Measurements from ENCODE around the gene QRFPR. TPM values are rescaled to one million over a fixed set of nuclear protein-coding genes. Genes with fewer than 3 reads are reported as not detected.

Gene QRFPR
- total RNA-seq (not detected), polyA plus RNA-seq (not detected)

- Histone ChIP-seq H3K4me3 (ENCODE audit: low read depth in 1 of 3, low read length in 3 of 3) (no peak within 1 kb of the TSS), H3K27ac (ENCODE audit: low read depth in 1 of 2, low read length in 2 of 2) (no peak within 1 kb of the TSS), H3K4me1 (ENCODE audit: control insufficient read depth in 4 of 4, insufficient read depth in 4 of 4, low read length in 3 of 4) (peaks cover 0 to 7% (median 5%) of the 10 kb centered on the region in 4 donors), H3K27me3 (ENCODE audit: control insufficient read depth in 4 of 4, insufficient read depth in 4 of 4, low read length in 3 of 4) (peaks cover 0 to 10% (median 7%) of the 10 kb centered on the region in 4 donors), H3K9ac (ENCODE audit: low read depth in 1 of 2, low read length in 2 of 2) (no peak within 1 kb of the TSS), H3K9me3 (ENCODE audit: control insufficient read depth in 4 of 4, low read length in 3 of 4) (peaks cover 0 to 2% (median 0%) of the 10 kb centered on the region in 4 donors), H3K36me3 (ENCODE audit: control insufficient read depth in 4 of 4, insufficient read depth in 3 of 4, low read depth in 1 of 4, low read length in 3 of 4) (no peaks in the 10 kb centered on the region)
- 10% methylated on average over 35 of the region's 35 CpGs for WGBS
- TF ChIP-seq RAD21 (IDR thresholded peaks at IDR 0.05) (no peak), HNF4G (IDR thresholded peaks at IDR 0.05) (no peak), RXRA (IDR thresholded peaks at IDR 0.05) (no peak), TAF1 (conservative IDR thresholded peaks at IDR 0.05) (no peak), YY1 (IDR thresholded peaks at IDR 0.05) (no peak), GABPA (IDR thresholded peaks at IDR 0.05 in 1 of 2, conservative IDR thresholded peaks at IDR 0.05 in 1 of 2) (no peak), MAX (IDR thresholded peaks at IDR 0.05) (no peak), EGR1 (IDR thresholded peaks at IDR 0.05; ENCODE audit: low read depth in 2 of 2) (no peak), FOXA2 (IDR thresholded peaks at IDR 0.05) (no peak), HNF4A (conservative IDR thresholded peaks at IDR 0.05) (no peak), SP1 (IDR thresholded peaks at IDR 0.05) (no peak), JUND (IDR thresholded peaks at IDR 0.05) (no peak), NR2F2 (IDR thresholded peaks at IDR 0.05) (no peak), FOXA1 (IDR thresholded peaks at IDR 0.05) (no peak), CTCF (IDR thresholded peaks at IDR 0.05; ENCODE audit: low read depth, low read length, missing input control) (no peak)
- TF ChIP-seq, protein P1, sequence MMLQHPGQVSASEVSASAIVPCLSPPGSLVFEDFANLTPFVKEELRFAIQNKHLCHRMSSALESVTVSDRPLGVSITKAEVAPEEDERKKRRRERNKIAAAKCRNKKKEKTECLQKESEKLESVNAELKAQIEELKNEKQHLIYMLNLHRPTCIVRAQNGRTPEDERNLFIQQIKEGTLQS (IDR thresholded peaks at IDR 0.05): no peak
- TF ChIP-seq, protein P2, sequence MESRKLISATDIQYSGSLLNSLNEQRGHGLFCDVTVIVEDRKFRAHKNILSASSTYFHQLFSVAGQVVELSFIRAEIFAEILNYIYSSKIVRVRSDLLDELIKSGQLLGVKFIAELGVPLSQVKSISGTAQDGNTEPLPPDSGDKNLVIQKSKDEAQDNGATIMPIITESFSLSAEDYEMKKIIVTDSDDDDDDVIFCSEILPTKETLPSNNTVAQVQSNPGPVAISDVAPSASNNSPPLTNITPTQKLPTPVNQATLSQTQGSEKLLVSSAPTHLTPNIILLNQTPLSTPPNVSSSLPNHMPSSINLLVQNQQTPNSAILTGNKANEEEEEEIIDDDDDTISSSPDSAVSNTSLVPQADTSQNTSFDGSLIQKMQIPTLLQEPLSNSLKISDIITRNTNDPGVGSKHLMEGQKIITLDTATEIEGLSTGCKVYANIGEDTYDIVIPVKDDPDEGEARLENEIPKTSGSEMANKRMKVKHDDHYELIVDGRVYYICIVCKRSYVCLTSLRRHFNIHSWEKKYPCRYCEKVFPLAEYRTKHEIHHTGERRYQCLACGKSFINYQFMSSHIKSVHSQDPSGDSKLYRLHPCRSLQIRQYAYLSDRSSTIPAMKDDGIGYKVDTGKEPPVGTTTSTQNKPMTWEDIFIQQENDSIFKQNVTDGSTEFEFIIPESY (IDR thresholded peaks at IDR 0.05): no peak
- TF ChIP-seq, protein P3, sequence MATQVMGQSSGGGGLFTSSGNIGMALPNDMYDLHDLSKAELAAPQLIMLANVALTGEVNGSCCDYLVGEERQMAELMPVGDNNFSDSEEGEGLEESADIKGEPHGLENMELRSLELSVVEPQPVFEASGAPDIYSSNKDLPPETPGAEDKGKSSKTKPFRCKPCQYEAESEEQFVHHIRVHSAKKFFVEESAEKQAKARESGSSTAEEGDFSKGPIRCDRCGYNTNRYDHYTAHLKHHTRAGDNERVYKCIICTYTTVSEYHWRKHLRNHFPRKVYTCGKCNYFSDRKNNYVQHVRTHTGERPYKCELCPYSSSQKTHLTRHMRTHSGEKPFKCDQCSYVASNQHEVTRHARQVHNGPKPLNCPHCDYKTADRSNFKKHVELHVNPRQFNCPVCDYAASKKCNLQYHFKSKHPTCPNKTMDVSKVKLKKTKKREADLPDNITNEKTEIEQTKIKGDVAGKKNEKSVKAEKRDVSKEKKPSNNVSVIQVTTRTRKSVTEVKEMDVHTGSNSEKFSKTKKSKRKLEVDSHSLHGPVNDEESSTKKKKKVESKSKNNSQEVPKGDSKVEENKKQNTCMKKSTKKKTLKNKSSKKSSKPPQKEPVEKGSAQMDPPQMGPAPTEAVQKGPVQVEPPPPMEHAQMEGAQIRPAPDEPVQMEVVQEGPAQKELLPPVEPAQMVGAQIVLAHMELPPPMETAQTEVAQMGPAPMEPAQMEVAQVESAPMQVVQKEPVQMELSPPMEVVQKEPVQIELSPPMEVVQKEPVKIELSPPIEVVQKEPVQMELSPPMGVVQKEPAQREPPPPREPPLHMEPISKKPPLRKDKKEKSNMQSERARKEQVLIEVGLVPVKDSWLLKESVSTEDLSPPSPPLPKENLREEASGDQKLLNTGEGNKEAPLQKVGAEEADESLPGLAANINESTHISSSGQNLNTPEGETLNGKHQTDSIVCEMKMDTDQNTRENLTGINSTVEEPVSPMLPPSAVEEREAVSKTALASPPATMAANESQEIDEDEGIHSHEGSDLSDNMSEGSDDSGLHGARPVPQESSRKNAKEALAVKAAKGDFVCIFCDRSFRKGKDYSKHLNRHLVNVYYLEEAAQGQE (IDR thresholded peaks at IDR 0.05): no peak
- no peak for DNase-seq (ENCODE audit: low spot score)
Observed at GRCh38 chr4:121380776-121381462, at the start of gene QRFPR. Gene QRFPR, minus strand, starts transcription at chr4:121381018. Its CDS starts 371 bp downstream, at chr4:121380647.
